ENCODE data around the gene DTYMK.

DTYMK gene

GRCh38 chr2:241649404-241649803 is 37.2 kb downstream of the DTYMK start:
- DNase-seq (ENCODE audit: low spot score) = no peak

- no peak for DNase-seq (ENCODE audit: low spot score)
Observed at GRCh38 chr2:241648453-241648852, 38.2 kb downstream of the DTYMK start.

- DNase-seq (ENCODE audit: low spot score) = no peak
Observed at GRCh38 chr2:241645915-241646645, 40.5 kb downstream of the DTYMK start.

GRCh38 chr2:241645056-241645914 is 41.3 kb downstream of the DTYMK start:
- no peak for DNase-seq (ENCODE audit: low spot score)

- DNase-seq (ENCODE audit: low spot score) = no peak
Observed at GRCh38 chr2:241641631-241642030, 45.0 kb downstream of the DTYMK start.

- no peak for DNase-seq (ENCODE audit: low spot score)
Observed at GRCh38 chr2:241640165-241640795, 46.3 kb downstream of the DTYMK start.

- DNase-seq (ENCODE audit: low spot score) = no peak
Observed at GRCh38 chr2:241639385-241639784, 47.2 kb downstream of the DTYMK start.

GRCh38 chr2:241638940-241639339 is 47.7 kb downstream of the DTYMK start:
- DNase-seq (ENCODE audit: low spot score) = no peak

- DNase-seq (ENCODE audit: low spot score) = peak; percentile 79
Observed at GRCh38 chr2:241637795-241638660, 48.6 kb downstream of the DTYMK start.

GRCh38 chr2:241637018-241637794 is 49.4 kb downstream of the DTYMK start, which contains the start of the genes ATG4B and THAP4:
Gene ATG4B (plus strand): TSS chr2:241637693. CDS start chr2:241637715, 22 bp downstream.
Gene THAP4 (minus strand): TSS chr2:241637158. CDS start chr2:241637017, 141 bp downstream.
- DNase-seq (ENCODE audit: low spot score) = peak; percentile 95

- peak; percentile 77 for DNase-seq (ENCODE audit: low spot score)
Observed at GRCh38 chr2:241636182-241637017, 50.2 kb downstream of the DTYMK start.

- peak; percentile 28 for DNase-seq (ENCODE audit: low spot score)
Observed at GRCh38 chr2:241635756-241636155, 50.9 kb downstream of the DTYMK start.

- DNase-seq (ENCODE audit: low spot score) = no peak
Observed at GRCh38 chr2:241633561-241633960, 53.1 kb downstream of the DTYMK start.

GRCh38 chr2:241632478-241633325 is 53.9 kb downstream of the DTYMK start:
- DNase-seq (ENCODE audit: low spot score) = no peak

GRCh38 chr2:241629762-241630435 is 56.7 kb downstream of the DTYMK start:
- no peak for DNase-seq (ENCODE audit: low spot score)

- DNase-seq (ENCODE audit: low spot score) = no peak
Observed at GRCh38 chr2:241627675-241628074, 58.9 kb downstream of the DTYMK start.
